DOHH2 (cell line): ENCODE data around the gene ATG2B.

Source experiments
- CTCF ChIP-seq: fragments of 200-600 bp; sonication (generic); IDR thresholded peaks from one replicate; pipeline ENCODE4 v1.5.1; 2014; ENCODE audit warnings: antibody characterized with exemption, mild to moderate bottlenecking, low read depth, low read length; ENCODE audit not compliant: poor library complexity, severe bottlenecking
- EZH2phosphoT487 ChIP-seq: fragments of 200-600 bp; sonication (generic); IDR thresholded peaks from 2 replicates; pipeline ENCODE4 v1.6.1; 2017; ENCODE audit warnings: borderline replicate concordance, mild to moderate bottlenecking, antibody characterized with exemption, low read length, moderate library complexity, mixed read lengths

GRCh38 chr14:96260341-96260821 is 102.8 kb downstream of the ATG2B start:
- TF ChIP-seq CTCF (no peak), EZH2phosphoT487 (no peak)
